K562 (cell line): ENCODE measurements around the gene ENHO. TPM values are rescaled to one million over a fixed set of nuclear protein-coding genes. Genes with fewer than 3 reads are reported as not detected.

Experiments used
- ARID2 ChIP-seq: fragments of 450-650 bp; IDR thresholded peaks from 2 replicates; pipeline ENCODE4 v1.6.1; 2017; ENCODE audit warnings: antibody characterized with exemption, mild to moderate bottlenecking
- CAMTA2 ChIP-seq: fragments of 250-450 bp; sonication (Bioruptor Pico); conservative IDR thresholded peaks from 2 replicates; pipeline ENCODE4 v1.5.1; 2022
- CTCF ChIP-seq, 3 experiments: IDR thresholded peaks in 2 of 3; conservative IDR thresholded peaks in 1 of 3; 2 replicates each; pipeline ENCODE4 v1.5.1; 2011 to 2012; ENCODE audit warnings: low read length in 3 of 3, mild to moderate bottlenecking in 3 of 3, control low read depth in 2 of 3, improper control_type of control experiment in 1 of 3, inconsistent platforms in 1 of 3, low read depth in 1 of 3, mixed read lengths in 1 of 3, moderate library complexity in 1 of 3; ENCODE audit not compliant: insufficient read depth in 2 of 3
- HBP1 ChIP-seq: fragments of 450-650 bp; formaldehyde crosslinking; IDR thresholded peaks from 2 replicates; pipeline ENCODE4 v1.4.0; 2022; ENCODE audit warnings: missing genetic modification characterization
- RAD21 ChIP-seq, 2 experiments: fragments of 250-450 bp in 1 of 2; fragments of 450-650 bp in 1 of 2; sonication (Bioruptor Pico) in 1 of 2; formaldehyde crosslinking in 1 of 2; IDR thresholded peaks in 1 of 2; conservative IDR thresholded peaks in 1 of 2; 2 replicates each; pipeline versions ENCODE4 v1.4.0 to v1.8.0; 2020 to 2022; ENCODE audit warnings: mild to moderate bottlenecking in 2 of 2, moderate library complexity in 1 of 2
- RBM17 ChIP-seq: fragments of 200-400 bp; formaldehyde crosslinking; IDR thresholded peaks from 2 replicates; pipeline ENCODE4 v1.6.1; 2017; ENCODE audit warnings: low read depth, mild to moderate bottlenecking, low read length, borderline replicate concordance
- SMC3 ChIP-seq: conservative IDR thresholded peaks from 2 replicates; pipeline ENCODE4 v1.6.1; 2011; ENCODE audit warnings: low read depth, low read length, improper control_type of control experiment; ENCODE audit not compliant: insufficient read depth
- polyA plus RNA-seq, 8 experiments: library from polyadenylated mRNA; depleted of rRNA in 4 of 8; stranded (reverse) in 5 of 8; unstranded in 3 of 8; fragments of >200 nt; fragmentation: Nextera tagmentation in 2 of 8; fragmentation: Illumina TruSeq in 1 of 8; extraction: Ambion mirVana in 2 of 8; extraction: Trizol in 1 of 8; gene quantifications; 2 replicates each; pipeline versions ENCODE4 v1.2.1 to v1.2.3, GENCODE V29; 2011 to 2014; ENCODE audit warnings: inconsistent platforms in 1 of 8, missing spikeins in 1 of 8
- total RNA-seq, 7 experiments: library from RNA; depleted of rRNA in 6 of 7; stranded (reverse); fragments of >200 nt in 6 of 7; fragmentation: Illumina TruSeq in 2 of 7; extraction: Trizol in 2 of 7; gene quantifications; 2 replicates each; pipeline versions ENCODE4 v1.2.1 to v1.2.3, GENCODE V29; 2011 to 2021; ENCODE audit warnings: low replicate concordance in 1 of 7
- TF ChIP-seq, protein P1 (sequence below): fragments of 450-650 bp; formaldehyde crosslinking; conservative IDR thresholded peaks from 2 replicates; pipeline ENCODE4 v1.4.0; 2022; ENCODE audit warnings: mild to moderate bottlenecking, missing genetic modification characterization
- TF ChIP-seq, protein P2 (sequence below): IDR thresholded peaks from 2 replicates; pipeline ENCODE4 v1.6.1; 2011; ENCODE audit warnings: borderline replicate concordance, low read depth, mild to moderate bottlenecking, moderate library complexity, low read length; ENCODE audit not compliant: insufficient read depth, poor library complexity, severe bottlenecking
- TF ChIP-seq, protein P3 (sequence below), 2 experiments: fragments of 450-650 bp; IDR thresholded peaks; 2 replicates each; pipeline ENCODE4 v1.6.1; 2016; ENCODE audit warnings: mild to moderate bottlenecking in 2 of 2, borderline replicate concordance in 1 of 2, low read depth in 1 of 2, moderate library complexity in 1 of 2

The ENHO gene
- total and polyA plus RNA-seq, 9 of the 15 experiments (the other 6 are each of a cell fraction or from before 2014, with no cell fraction given), result 0.24 TPM; not detected in 8

- TF ChIP-seq, protein P1, sequence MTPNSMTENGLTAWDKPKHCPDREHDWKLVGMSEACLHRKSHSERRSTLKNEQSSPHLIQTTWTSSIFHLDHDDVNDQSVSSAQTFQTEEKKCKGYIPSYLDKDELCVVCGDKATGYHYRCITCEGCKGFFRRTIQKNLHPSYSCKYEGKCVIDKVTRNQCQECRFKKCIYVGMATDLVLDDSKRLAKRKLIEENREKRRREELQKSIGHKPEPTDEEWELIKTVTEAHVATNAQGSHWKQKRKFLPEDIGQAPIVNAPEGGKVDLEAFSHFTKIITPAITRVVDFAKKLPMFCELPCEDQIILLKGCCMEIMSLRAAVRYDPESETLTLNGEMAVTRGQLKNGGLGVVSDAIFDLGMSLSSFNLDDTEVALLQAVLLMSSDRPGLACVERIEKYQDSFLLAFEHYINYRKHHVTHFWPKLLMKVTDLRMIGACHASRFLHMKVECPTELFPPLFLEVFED (CRISPR knock-in tag), result 0 out of 2 replicates have a peak, but pooled peaks have one; percentile 9
- no peak for TF ChIP-seq RBM17
- peak; percentile 71 to 79 (median 76) for TF ChIP-seq CTCF (IDR thresholded peaks at IDR 0.05 in 2 of 3, conservative IDR thresholded peaks at IDR 0.05 in 1 of 3; ENCODE audit: insufficient read depth in 2 of 3, low read depth in 1 of 3, low read length in 3 of 3)
- TF ChIP-seq HBP1 (CRISPR knock-in tag), result no peak
- peak; percentile 74 for TF ChIP-seq ARID2
- TF ChIP-seq, protein P2, sequence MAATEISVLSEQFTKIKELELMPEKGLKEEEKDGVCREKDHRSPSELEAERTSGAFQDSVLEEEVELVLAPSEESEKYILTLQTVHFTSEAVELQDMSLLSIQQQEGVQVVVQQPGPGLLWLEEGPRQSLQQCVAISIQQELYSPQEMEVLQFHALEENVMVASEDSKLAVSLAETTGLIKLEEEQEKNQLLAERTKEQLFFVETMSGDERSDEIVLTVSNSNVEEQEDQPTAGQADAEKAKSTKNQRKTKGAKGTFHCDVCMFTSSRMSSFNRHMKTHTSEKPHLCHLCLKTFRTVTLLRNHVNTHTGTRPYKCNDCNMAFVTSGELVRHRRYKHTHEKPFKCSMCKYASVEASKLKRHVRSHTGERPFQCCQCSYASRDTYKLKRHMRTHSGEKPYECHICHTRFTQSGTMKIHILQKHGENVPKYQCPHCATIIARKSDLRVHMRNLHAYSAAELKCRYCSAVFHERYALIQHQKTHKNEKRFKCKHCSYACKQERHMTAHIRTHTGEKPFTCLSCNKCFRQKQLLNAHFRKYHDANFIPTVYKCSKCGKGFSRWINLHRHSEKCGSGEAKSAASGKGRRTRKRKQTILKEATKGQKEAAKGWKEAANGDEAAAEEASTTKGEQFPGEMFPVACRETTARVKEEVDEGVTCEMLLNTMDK, result peak; percentile 11
- no peak for TF ChIP-seq CAMTA2 (CRISPR knock-in tag)
- TF ChIP-seq, protein P3, sequence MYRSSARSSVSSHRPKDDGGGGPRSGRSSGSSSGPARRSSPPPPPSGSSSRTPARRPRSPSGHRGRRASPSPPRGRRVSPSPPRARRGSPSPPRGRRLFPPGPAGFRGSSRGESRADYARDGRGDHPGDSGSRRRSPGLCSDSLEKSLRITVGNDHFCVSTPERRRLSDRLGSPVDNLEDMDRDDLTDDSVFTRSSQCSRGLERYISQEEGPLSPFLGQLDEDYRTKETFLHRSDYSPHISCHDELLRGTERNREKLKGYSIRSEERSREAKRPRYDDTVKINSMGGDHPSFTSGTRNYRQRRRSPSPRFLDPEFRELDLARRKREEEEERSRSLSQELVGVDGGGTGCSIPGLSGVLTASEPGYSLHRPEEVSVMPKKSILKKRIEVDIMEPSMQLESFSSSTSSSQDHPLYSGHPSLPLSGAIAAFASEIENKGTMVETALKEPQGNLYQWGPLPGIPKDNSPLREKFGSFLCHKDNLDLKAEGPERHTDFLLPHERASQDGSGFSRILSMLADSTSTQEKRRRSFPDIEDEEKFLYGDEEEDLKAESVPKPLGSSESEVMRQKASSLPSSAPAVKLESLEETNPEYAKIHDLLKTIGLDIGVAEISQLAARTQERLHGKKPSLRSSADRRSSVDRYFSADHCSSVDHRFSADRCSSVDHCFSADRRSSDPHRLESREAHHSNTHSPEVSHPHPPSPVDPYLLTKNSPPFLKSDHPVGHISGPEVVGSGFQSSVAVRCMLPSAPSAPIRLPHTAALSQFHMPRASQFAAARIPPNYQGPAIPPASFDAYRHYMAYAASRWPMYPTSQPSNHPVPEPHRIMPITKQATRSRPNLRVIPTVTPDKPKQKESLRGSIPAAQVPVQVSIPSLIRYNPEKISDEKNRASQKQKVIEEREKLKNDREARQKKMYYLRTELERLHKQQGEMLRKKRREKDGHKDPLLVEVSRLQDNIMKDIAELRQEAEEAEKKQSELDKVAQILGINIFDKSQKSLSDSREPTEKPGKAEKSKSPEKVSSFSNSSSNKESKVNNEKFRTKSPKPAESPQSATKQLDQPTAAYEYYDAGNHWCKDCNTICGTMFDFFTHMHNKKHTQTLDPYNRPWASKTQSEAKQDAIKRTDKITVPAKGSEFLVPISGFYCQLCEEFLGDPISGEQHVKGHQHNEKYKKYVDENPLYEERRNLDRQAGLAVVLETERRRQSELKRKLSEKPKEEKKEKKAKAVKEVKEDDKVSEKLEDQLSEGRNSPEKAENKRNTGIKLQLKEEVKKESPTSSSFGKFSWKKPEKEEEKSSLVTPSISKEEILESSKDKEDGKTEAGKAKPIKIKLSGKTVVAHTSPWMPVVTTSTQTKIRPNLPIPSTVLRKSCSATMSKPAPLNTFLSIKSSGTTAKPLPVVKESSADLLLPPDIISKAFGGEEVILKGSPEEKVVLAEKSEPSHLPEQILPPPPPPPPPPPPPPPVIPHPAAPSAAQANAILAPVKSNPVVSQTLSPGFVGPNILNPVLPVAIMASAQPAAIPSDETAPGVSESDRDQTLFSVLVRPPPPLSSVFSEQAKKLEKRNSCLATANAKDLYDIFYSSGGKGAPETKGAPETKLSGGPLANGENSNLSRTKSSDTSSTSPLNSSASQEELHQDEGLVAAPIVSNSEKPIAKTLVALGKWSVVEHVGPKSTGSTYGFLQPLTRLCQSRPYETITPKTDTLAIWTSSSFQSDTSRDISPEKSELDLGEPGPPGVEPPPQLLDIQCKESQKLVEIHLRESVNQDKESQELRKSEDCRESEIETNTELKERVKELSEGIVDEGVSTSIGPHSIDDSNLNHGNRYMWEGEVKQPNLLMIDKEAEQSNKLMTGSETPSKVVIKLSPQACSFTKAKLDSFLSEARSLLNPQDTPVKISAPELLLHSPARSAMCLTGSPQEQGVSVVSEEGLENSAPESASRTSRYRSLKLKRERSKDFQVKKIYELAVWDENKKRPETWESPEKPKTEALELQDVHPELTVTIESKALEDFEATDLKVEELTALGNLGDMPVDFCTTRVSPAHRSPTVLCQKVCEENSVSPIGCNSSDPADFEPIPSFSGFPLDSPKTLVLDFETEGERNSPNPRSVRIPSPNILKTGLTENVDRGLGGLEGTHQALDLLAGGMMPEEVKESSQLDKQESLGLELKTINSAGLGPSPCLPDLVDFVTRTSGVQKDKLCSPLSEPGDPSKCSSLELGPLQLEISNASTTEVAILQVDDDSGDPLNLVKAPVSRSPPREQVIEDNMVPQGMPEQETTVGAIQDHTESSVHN (IDR thresholded peaks at IDR 0.05; ENCODE audit: borderline replicate concordance in 1 of 2, low read depth in 1 of 2), result no peak
- peak; percentile 56; the same call in 1 of the 2 replicates for TF ChIP-seq SMC3
- peak; percentile 51 to 77 for TF ChIP-seq RAD21 (CRISPR knock-in tag; conservative IDR thresholded peaks at IDR 0.05 in 1 of 2, IDR thresholded peaks at IDR 0.05 in 1 of 2)
Measured at GRCh38 chr9:34547960-34548611, 25.3 kb upstream of the ENHO start (continued).
